Measurements from ENCODE around the gene CALB2. TPM values are rescaled to one million over a fixed set of nuclear protein-coding genes. Genes with fewer than 3 reads are reported as not detected.

The CALB2 gene
- polyA plus RNA-seq, 1 donor from 2014 or later, result 1.1 TPM

DNA sequence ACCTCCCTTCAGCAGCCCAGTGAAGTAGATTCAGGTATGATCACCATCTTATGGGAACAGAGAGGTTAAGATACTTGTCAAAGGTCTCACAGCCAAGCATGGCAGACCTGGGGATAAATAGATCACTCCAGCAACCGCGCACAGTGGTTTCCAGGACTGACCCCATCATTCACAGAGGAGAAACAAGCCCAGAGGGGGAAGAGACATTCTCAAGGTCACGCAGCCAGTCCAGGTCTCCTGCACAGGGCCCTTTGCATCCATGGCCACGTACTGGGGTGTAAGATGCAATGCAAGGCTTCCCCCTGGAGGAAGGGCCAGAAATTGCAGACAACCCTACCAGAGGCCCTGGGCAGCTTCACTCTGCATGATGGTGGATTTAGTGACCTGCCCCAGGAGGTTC, 63.4 kb downstream of the CALB2 start:
- H3F3A ChIP-seq (ENCODE audit: insufficient read depth, low read length, poor library complexity, severe bottlenecking), result no peaks in the 10 kb centered on the region
- no peak overlapping the region for H3K4me2 ChIP-seq (ENCODE audit: low read length)
- H3K79me2 ChIP-seq (replicated peaks; ENCODE audit: insufficient read depth, low read length), result no peaks in the 10 kb centered on the region
- no peaks in the 10 kb centered on the region for H3K9me3 ChIP-seq (ENCODE audit: low read length)
- H3K9me2 ChIP-seq (ENCODE audit: insufficient read depth, low read length), result no peaks in the 10 kb centered on the region
- peaks cover 25% of the 10 kb centered on the region for H3K27me3 ChIP-seq (ENCODE audit: insufficient read depth, low read depth, low read length)
- H3K36me3 ChIP-seq (ENCODE audit: insufficient read depth, low read length), result no peaks in the 10 kb centered on the region
- no peak overlapping the region for H3K4me3 ChIP-seq (ENCODE audit: low read length)
- H2AFZ ChIP-seq (ENCODE audit: low read depth, low read length), result no peak overlapping the region
- no peak for TF ChIP-seq EP300 (conservative IDR thresholded peaks at IDR 0.05; ENCODE audit: poor library complexity, severe bottlenecking)
- no peak for TF ChIP-seq POLR2AphosphoS5 (IDR thresholded peaks at IDR 0.05)
- no peak for TF ChIP-seq MXI1 (conservative IDR thresholded peaks at IDR 0.05; ENCODE audit: poor library complexity, severe bottlenecking)
- TF ChIP-seq, protein P1, sequence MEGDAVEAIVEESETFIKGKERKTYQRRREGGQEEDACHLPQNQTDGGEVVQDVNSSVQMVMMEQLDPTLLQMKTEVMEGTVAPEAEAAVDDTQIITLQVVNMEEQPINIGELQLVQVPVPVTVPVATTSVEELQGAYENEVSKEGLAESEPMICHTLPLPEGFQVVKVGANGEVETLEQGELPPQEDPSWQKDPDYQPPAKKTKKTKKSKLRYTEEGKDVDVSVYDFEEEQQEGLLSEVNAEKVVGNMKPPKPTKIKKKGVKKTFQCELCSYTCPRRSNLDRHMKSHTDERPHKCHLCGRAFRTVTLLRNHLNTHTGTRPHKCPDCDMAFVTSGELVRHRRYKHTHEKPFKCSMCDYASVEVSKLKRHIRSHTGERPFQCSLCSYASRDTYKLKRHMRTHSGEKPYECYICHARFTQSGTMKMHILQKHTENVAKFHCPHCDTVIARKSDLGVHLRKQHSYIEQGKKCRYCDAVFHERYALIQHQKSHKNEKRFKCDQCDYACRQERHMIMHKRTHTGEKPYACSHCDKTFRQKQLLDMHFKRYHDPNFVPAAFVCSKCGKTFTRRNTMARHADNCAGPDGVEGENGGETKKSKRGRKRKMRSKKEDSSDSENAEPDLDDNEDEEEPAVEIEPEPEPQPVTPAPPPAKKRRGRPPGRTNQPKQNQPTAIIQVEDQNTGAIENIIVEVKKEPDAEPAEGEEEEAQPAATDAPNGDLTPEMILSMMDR (IDR thresholded peaks at IDR 0.05; ENCODE audit: poor library complexity, severe bottlenecking), result no peak
- TF ChIP-seq EZH2 (IDR thresholded peaks at IDR 0.05; ENCODE audit: borderline replicate concordance, insufficient read depth, low read length, poor library complexity, severe bottlenecking), result no peak
- TF ChIP-seq SMC3 (conservative IDR thresholded peaks at IDR 0.05; ENCODE audit: poor library complexity), result no peak
- no peak for TF ChIP-seq TAF1 (IDR thresholded peaks at IDR 0.05; ENCODE audit: low read depth)
- TF ChIP-seq, protein P2, sequence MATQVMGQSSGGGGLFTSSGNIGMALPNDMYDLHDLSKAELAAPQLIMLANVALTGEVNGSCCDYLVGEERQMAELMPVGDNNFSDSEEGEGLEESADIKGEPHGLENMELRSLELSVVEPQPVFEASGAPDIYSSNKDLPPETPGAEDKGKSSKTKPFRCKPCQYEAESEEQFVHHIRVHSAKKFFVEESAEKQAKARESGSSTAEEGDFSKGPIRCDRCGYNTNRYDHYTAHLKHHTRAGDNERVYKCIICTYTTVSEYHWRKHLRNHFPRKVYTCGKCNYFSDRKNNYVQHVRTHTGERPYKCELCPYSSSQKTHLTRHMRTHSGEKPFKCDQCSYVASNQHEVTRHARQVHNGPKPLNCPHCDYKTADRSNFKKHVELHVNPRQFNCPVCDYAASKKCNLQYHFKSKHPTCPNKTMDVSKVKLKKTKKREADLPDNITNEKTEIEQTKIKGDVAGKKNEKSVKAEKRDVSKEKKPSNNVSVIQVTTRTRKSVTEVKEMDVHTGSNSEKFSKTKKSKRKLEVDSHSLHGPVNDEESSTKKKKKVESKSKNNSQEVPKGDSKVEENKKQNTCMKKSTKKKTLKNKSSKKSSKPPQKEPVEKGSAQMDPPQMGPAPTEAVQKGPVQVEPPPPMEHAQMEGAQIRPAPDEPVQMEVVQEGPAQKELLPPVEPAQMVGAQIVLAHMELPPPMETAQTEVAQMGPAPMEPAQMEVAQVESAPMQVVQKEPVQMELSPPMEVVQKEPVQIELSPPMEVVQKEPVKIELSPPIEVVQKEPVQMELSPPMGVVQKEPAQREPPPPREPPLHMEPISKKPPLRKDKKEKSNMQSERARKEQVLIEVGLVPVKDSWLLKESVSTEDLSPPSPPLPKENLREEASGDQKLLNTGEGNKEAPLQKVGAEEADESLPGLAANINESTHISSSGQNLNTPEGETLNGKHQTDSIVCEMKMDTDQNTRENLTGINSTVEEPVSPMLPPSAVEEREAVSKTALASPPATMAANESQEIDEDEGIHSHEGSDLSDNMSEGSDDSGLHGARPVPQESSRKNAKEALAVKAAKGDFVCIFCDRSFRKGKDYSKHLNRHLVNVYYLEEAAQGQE (IDR thresholded peaks at IDR 0.05; ENCODE audit: borderline replicate concordance), result no peak
- TF ChIP-seq RAD21 (conservative IDR thresholded peaks at IDR 0.05), result no peak
- H4K20me1 ChIP-seq (ENCODE audit: insufficient read depth), result no peaks in the 10 kb centered on the region
- H3K9ac ChIP-seq (ENCODE audit: low read length), result no peak overlapping the region
- no peak overlapping the region for H3K27ac ChIP-seq (ENCODE audit: low read length)

DNA sequence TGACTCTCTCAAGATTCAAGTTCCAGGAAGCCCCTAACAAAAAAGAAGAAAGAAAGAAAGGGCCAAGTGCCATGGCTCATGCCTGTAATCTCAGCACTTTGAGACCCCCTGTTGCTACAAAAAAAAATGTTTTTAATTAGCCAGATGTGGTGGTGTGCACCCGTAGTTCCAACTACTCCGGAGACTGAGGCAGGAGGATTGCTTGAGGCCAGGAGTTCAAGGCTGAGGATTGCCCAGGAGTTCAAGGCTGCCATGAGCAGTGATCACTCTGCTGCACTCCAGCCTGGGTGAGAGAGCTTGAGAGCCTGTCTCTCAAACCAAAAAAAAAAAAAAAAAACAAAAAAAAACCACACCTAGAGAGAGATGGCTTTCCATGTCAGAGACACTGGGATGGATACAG, 64.5 kb downstream of the CALB2 start:
- no peak overlapping the region for H3K4me3 ChIP-seq (ENCODE audit: low read length)
- H2AFZ ChIP-seq (ENCODE audit: low read depth, low read length), result no peak overlapping the region
- no peak overlapping the region for H3K9ac ChIP-seq (ENCODE audit: low read length)
- H3K4me2 ChIP-seq (ENCODE audit: low read length), result no peak overlapping the region
- no peaks in the 10 kb centered on the region for H3K36me3 ChIP-seq (ENCODE audit: insufficient read depth, low read length)
- no peaks in the 10 kb centered on the region for H3K9me3 ChIP-seq (ENCODE audit: low read length)
- H3K79me2 ChIP-seq (replicated peaks; ENCODE audit: insufficient read depth, low read length), result no peaks in the 10 kb centered on the region
- H3K9me2 ChIP-seq (ENCODE audit: insufficient read depth, low read length), result no peaks in the 10 kb centered on the region
- H4K20me1 ChIP-seq (ENCODE audit: insufficient read depth), result no peaks in the 10 kb centered on the region
- H3K27ac ChIP-seq (ENCODE audit: low read length), result no peak overlapping the region
- peaks cover 25% of the 10 kb centered on the region for H3K27me3 ChIP-seq (ENCODE audit: insufficient read depth, low read depth, low read length)
- TF ChIP-seq EZH2 (IDR thresholded peaks at IDR 0.05; ENCODE audit: borderline replicate concordance, insufficient read depth, low read length, poor library complexity, severe bottlenecking), result no peak
- TF ChIP-seq, protein P1 (IDR thresholded peaks at IDR 0.05; ENCODE audit: poor library complexity, severe bottlenecking), result no peak
- TF ChIP-seq RAD21 (conservative IDR thresholded peaks at IDR 0.05), result no peak
- no peak for TF ChIP-seq MXI1 (conservative IDR thresholded peaks at IDR 0.05; ENCODE audit: poor library complexity, severe bottlenecking)
- TF ChIP-seq EP300 (conservative IDR thresholded peaks at IDR 0.05; ENCODE audit: poor library complexity, severe bottlenecking), result no peak
- TF ChIP-seq TAF1 (IDR thresholded peaks at IDR 0.05; ENCODE audit: low read depth), result no peak
- TF ChIP-seq, protein P2 (IDR thresholded peaks at IDR 0.05; ENCODE audit: borderline replicate concordance), result no peak
- TF ChIP-seq SMC3 (conservative IDR thresholded peaks at IDR 0.05; ENCODE audit: poor library complexity), result no peak
- TF ChIP-seq POLR2AphosphoS5 (IDR thresholded peaks at IDR 0.05), result no peak
- no peaks in the 10 kb centered on the region for H3F3A ChIP-seq (ENCODE audit: insufficient read depth, low read length, poor library complexity, severe bottlenecking)

Data from neural cell (in vitro differentiated cells).